Activated naive CD4-positive, alpha-beta T cell treated with anti-CD3 and anti-CD28 coated beads, Interleukin-2, amount 50 U/mL, for 16 hours (primary cell): ENCODE results near the gene CCDC85C.

Experiments
- DNase-seq: peaks from one replicate; pipeline ENCODE4 v3.0.0-alpha.2; 2020

The CCDC85C gene

DNA sequence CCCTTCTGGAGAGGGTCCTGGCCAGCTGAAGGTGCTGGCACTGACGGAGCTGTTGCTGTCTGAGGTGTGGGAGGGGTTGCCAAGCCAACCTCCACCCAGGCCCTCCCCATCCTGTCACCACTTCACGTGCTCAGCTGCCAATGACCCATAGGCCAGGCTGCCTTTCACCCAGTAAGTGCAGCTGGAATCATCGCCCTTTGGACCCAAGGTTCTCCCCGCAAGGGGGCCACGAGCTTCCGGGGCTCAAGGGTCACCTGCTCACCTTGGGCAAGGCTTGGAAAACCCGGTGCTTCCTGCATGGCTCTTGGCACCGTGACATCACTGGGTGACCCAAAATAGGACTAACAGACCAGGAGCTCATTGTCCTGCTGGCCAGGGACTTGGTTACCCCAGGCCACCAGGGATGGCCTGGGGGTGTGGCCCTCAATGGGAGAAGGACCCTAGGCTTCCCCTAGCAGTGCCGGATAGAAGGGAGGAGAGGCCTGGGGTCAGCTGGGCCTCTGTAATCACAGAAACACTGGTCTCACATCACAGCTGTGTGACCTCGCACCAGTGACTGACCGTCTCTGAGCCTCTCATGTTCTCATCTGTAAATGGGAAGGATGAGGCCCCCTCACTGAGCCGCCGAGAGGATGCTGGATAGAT lies 51.3 kb downstream of the CCDC85C start:
- no peak for DNase-seq

- no peak for DNase-seq
Measured at GRCh38 chr14:99552021-99552553, 51.9 kb downstream of the CCDC85C start.

DNA sequence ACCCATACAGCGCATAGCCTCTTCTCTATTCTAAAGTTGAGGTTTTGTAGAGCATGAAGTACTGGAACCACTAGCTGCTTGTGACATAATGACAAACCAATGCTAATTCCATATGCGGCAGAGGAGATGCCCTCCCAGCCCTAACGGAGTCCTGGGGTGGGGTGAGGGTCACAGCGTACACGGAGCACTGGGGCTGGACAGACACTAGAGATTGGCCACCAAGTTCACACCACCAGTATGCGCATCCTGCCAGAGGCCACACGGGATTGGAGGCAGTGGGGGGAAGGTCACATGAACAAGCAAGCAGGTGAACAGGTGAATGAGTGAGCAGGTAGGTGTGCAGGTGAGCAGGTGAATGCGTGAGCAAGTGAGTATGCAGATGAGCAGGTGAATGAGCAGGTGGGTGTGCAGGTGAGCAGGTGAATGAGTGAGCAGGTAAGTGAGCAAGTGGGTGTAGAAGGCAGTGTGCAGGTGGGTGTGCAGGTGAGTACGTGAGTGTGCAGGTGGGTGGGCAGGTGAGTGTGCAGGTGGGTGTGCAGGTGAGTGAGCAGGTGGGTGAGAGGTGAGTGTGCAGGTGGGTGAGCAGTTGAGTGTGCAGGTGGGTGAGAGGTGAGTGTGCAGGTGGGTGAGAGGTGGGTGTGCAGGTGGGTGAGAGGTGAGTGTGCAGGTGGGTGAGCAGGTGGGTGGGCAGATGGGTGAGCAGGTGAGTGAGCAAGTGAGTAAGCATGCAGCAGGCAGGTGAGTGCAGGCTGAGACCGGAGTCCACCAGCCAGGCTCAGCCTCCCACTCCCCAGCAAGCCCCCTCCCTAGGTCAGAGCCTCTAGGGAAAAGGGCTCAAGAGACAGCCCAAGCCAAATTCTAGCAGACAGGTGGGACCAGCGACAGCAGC lies 52.7 kb downstream of the CCDC85C start:
- DNase-seq = no peak

- no peak for DNase-seq
Measured at GRCh38 chr14:99550387-99550992, 53.5 kb downstream of the CCDC85C start.

GRCh38 chr14:99549684-99550083 lies 54.3 kb downstream of the CCDC85C start:
- no peak for DNase-seq

DNA sequence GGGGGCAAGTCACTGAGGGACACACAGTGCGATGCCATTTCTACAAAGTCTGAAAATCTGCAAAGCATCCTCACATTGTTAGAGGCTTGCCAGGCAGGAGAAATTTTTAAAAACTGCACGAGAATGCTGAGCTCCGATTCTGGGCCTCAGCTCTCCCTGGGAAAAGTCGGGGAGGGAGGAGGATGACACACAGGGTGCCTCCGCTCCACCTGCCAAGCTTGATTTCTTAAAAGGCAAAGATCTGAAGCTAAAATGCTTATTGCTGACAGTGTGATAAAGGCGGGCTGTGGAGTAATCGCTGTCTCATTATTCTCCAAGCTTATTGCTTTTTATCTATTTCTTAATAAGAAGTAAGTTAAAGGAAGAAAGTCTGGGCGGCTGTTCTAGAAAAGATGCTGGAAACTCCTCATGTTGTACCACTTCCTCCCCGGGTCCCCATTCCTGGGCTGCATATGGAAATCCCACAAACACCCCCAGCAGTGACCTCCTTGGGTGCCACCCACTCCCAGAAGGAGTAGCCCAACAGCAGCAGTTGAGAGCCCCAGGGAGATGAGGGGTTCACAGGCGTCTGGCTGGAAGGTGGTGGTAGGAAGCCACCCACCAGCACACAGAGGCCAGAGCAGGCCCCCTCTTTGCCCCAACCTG lies 55.0 kb downstream of the CCDC85C start:
- no peak for DNase-seq

- no peak for DNase-seq
Measured at GRCh38 chr14:99548255-99548654, 55.8 kb downstream of the CCDC85C start.

DNA sequence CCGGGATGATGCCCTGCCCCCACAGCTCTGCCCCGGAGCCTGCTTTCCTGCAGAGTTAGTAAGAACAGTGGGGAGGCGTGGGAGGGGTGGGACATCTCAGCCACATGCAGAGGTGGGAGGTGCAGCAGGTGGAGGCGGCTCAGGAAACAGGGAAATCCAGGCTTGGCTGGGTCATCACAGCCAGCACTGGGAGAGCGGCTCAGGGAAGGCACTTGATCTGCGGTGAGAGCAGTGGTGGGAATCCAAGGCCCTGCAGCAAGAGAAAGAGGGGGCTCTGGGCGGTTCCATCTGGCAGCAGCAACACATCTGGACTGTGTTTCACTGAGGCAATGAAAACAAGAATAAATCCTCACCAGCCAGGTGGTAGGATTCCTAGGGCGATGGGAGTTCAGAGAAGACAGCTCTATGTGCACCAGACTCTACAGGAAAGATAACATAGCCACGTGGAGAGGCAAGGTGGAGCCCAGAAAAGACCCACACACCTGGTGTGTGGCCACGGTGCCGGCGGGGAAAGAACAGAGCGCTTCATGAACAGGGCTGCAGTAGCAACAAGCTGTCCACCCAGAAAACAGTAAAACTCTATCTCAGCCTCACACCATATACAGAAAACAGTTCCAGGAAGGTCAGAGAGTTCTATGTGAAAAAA lies 57.6 kb downstream of the CCDC85C start:
- DNase-seq = no peak

- DNase-seq = no peak
Measured at GRCh38 chr14:99545586-99545985, 58.4 kb downstream of the CCDC85C start.

DNA sequence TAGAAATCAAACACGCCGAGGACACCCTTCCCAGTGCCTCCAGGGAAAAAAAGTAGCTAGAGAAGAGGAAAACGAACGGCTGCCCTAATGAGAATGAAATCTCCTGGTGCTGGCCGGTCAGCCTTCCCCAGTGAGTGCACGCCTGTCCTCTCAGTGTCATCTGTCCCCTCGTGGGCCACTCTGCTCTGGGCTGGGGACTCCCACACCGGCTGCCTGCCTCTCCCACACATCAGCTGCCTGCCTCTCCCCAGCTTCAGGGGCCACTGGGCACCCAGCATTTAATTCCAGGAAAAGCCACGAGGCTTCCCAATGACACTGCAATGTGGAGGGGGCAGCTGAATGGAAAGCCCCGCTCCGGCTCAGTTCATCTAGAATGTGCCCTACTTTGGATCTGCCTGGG lies 59.0 kb downstream of the CCDC85C start:
- DNase-seq = no peak

DNA sequence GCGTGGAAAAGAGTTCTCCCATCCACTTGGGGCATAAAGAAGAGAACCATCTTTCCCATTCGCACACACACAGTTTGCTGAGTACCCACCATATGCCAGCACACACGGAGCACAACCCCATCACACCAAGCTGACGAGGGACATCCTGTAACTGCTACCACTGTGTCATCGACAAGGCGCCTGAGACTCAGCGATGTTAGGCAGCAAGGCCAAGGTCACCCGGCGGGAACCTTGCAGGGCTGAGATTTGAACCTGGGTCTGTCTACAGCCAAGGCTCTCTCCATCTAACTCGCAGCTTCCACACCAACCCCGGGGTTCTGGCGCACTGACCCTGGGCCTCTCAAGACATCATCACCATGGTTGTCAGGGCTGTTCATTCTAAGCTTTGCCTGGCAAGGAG lies 60.0 kb downstream of the CCDC85C start:
- DNase-seq = no peak

GRCh38 chr14:99543370-99543769 lies 60.6 kb downstream of the CCDC85C start:
- no peak for DNase-seq

DNA sequence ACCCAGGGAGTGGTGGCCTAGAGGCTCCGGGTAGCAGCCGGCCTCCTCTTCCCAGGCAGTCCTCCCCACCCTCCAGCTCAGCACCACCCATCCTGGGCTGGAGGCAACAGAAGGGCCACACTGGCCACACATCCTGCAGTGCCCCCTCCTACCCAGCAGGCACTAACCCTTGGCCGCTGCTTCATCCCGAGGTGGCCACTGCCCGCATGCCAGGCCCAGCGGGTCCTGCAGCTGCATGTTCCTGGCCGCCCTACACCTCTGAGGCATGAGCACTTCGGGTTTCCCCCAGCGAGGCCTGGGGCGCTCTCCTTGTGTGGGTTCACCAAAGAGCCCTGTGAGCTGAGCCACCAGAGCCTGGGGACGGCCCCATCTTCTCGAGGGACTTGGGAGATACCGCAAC lies 61.4 kb downstream of the CCDC85C start:
- no peak for DNase-seq

- no peak for DNase-seq
Measured at GRCh38 chr14:99541677-99542470, 62.1 kb downstream of the CCDC85C start.

GRCh38 chr14:99541211-99541610 lies 62.8 kb downstream of the CCDC85C start:
- DNase-seq = no peak

DNA sequence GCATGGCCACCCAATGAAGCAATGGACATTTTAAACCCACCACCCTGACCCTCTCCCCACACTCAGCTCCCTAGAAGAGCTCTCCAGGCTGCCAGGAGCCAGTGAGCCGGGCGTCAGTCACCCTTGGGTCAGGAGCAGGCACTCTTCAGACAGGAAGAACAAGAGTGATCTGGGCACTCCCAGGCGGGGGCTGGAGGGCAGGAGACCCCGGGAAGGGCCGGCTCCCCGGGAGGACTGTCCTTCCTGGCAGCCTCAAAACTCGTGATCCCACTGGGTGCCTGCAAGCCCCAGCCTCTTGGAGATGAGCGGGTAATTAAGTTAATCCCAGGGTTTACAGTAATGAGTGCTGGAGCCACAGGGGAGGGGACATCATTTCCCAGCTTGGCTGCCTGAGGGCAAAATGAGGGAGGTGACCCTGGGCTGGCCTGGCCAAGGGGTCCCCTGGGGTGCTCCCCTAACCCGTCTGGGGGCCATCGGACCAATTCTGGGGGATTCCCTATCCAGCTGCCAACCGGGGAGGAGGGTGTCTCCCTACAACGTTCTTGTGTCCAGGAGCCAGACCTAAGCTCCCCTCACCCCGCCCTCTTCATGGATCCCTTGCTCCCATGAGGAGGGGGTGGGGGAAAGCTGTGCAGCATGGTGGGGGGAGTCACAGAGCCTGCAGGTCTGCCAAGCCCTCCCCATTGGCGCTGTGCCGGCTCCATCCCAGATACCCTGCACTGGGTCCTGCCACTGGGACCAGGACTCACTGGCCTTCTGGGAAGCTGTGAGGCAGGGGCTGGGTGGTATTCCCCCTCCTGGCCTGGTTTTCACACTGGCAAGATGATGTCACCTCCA lies 63.6 kb downstream of the CCDC85C start:
- no peak for DNase-seq

GRCh38 chr14:99539491-99539890 lies 64.5 kb downstream of the CCDC85C start:
- DNase-seq = no peak

DNA sequence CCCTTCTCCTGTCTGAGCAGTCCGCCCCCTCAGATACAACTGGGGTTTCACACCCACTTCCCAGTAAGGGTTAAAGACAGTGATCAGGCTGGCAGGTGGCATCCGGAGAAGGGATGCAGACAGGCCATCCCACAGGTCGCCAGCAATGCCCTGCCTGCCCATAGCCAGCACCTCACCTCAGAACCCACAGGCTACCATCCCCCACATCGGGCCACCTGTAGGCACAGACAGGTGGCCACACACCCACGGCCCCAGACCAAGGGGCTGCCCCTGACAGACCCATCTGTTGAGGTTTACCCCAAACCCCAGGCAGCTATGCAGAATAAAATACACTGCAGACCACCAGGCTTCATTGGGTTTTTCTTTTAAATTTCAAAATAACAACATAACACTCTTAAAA lies 65.3 kb downstream of the CCDC85C start:
- DNase-seq = no peak

DNA sequence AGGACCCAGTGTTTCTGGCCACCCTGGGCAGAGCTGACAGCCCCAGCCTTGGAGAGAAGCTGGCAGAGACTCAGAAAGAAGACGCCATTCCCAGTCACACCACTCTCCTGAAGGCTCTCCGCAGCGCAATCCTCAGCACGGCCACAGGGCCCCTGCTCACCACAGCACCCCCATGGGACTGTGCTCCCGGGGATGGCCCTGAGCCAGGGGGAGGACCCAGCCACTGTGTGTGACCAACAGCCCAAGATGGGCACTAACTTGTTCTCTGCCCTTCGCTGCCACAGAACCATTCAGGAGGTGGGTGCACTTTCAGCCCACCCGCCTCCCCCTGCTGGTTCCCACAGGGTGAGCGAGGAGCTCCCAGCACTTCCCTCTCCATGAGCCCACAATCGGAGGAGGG lies 65.7 kb downstream of the CCDC85C start:
- no peak for DNase-seq

GRCh38 chr14:99537399-99537798 lies 66.6 kb downstream of the CCDC85C start:
- no peak for DNase-seq
